ENCODE measurements around the gene PHLPP1. TPM values are rescaled to one million over a fixed set of nuclear protein-coding genes. Genes with fewer than 3 reads are reported as not detected.

Gene PHLPP1
- total and polyA plus RNA-seq, 2 of the 4 experiments (the other 2 are of a cell fraction): 3.3 to 3.6 TPM

DNA sequence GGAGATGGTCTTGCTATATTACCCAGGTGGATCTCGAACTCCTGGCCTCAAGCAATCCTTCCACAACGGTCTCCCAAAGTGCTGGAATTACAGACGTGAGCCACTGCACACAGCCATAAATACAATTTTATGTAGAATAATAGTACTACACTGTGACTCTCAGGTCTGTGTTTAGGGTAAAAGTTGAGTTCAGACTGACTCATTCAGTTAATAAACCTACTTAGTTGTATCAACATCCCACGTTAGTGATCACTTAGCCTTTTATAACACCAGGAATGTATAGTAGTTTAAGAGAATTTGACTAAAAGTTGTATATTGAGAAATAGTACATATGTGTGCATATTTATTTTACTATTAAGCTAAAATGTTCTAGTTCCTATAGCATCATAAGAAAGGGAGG is 237.5 kb downstream of the PHLPP1 start:
- Histone ChIP-seq H3K9ac (ENCODE audit: low read depth, low read length) (no peak overlapping the region), H2AK5ac (ENCODE audit: low read depth, low read length) (no peak overlapping the region), H2BK5ac (ENCODE audit: low read depth, low read length, poor library complexity, severe bottlenecking) (no peak overlapping the region), H3K23ac (ENCODE audit: low read depth, low read length) (no peak overlapping the region), H3K4me1 (ENCODE audit: control insufficient read depth, insufficient read depth, low read length) (peaks cover 4% of the 10 kb centered on the region), H3K27ac (ENCODE audit: insufficient read depth, low read length) (no peak overlapping the region), H2AFZ (replicated peaks; ENCODE audit: low read length, poor library complexity) (no peak overlapping the region), H4K8ac (ENCODE audit: low read depth in 2 of 2, low read length in 2 of 2) (no peak overlapping the region), H3K18ac (ENCODE audit: low read depth, low read length) (no peak overlapping the region), H4K5ac (ENCODE audit: low read depth, low read length) (no peak overlapping the region), H2AK9ac (replicated peaks; ENCODE audit: low read depth, low read length, poor library complexity) (no peak overlapping the region), H4K91ac (ENCODE audit: insufficient read depth, low read depth, low read length) (no peak overlapping the region), H3K4me2 (ENCODE audit: low read depth, low read length) (no peak overlapping the region), H2BK120ac (ENCODE audit: low read depth, low read length) (no peak overlapping the region), H3K4me3 (ENCODE audit: insufficient read depth, low read depth, low read length) (no peak overlapping the region), H3K9me3 (ENCODE audit: control insufficient read depth, insufficient read depth, low read length) (no peaks in the 10 kb centered on the region), H3K36me3 (ENCODE audit: control insufficient read depth, insufficient read depth, low read length) (no peaks in the 10 kb centered on the region), H3K79me1 (ENCODE audit: low read depth in 1 of 2, low read length in 2 of 2) (peaks cover 0 to 3% of the 10 kb centered on the region in 2 experiments; a peak in 1 of 4 replicates), H3K9me1 (ENCODE audit: insufficient read depth, low read length) (0 out of 2 replicates have a peak, but pooled peaks cover 7% of the 10 kb centered on the region), H2BK15ac (ENCODE audit: low read depth, low read length) (no peak overlapping the region), H3K4ac (ENCODE audit: low read depth, low read length) (no peak overlapping the region), H2BK20ac (ENCODE audit: low read depth, low read length) (no peak overlapping the region), H3K14ac (replicated peaks; ENCODE audit: low read depth, low read length) (no peak overlapping the region), H3K56ac (ENCODE audit: extremely low read depth, insufficient read depth, low read length) (no peak overlapping the region), H4K20me1 (ENCODE audit: insufficient read depth, low read length) (no peaks in the 10 kb centered on the region), H3K27me3 (ENCODE audit: control insufficient read depth, insufficient read depth, low read length) (no peaks in the 10 kb centered on the region)
- dilution Hi-C loops (cut with HindIII; ENCODE audit: low sequenced_read_pairs, unreplicated experiment) (no loop called here), intact Hi-C loops (cut with micrococcal nuclease) (no loop called here), in situ Hi-C loops (cut with MboI; ENCODE audit: low sequenced_read_pairs) (no loop called here)
- CTCF ChIA-PET: no interaction called here
- TF ChIP-seq MAFK (IDR thresholded peaks at IDR 0.05; ENCODE audit: low read depth, low read length) (no peak), BHLHE40 (IDR thresholded peaks at IDR 0.05; ENCODE audit: low read depth, low read length) (no peak), RAD21 (IDR thresholded peaks at IDR 0.05; ENCODE audit: low read length) (no peak), RCOR1 (IDR thresholded peaks at IDR 0.05; ENCODE audit: insufficient replicate concordance, low read length) (no peak), CHD1 (IDR thresholded peaks at IDR 0.05; ENCODE audit: low read depth, low read length) (no peak), POLR2A (IDR thresholded peaks at IDR 0.05; ENCODE audit: low read depth, low read length) (no peak), FOS (IDR thresholded peaks at IDR 0.05; ENCODE audit: low read depth, low read length) (no peak), MXI1 (IDR thresholded peaks at IDR 0.05; ENCODE audit: borderline replicate concordance, low read depth, low read length) (no peak), NFE2L2 (IDR thresholded peaks at IDR 0.05; ENCODE audit: low read depth, low read length) (no peak), SMC3 (IDR thresholded peaks at IDR 0.05; ENCODE audit: low read depth, low read length) (no peak), CEBPB (IDR thresholded peaks at IDR 0.05; ENCODE audit: low read depth, low read length) (no peak), RFX5 (IDR thresholded peaks at IDR 0.05; ENCODE audit: low read depth, low read length) (no peak), MAZ (IDR thresholded peaks at IDR 0.05; ENCODE audit: borderline replicate concordance, low read depth, low read length) (no peak)
- TF ChIP-seq, protein P1, sequence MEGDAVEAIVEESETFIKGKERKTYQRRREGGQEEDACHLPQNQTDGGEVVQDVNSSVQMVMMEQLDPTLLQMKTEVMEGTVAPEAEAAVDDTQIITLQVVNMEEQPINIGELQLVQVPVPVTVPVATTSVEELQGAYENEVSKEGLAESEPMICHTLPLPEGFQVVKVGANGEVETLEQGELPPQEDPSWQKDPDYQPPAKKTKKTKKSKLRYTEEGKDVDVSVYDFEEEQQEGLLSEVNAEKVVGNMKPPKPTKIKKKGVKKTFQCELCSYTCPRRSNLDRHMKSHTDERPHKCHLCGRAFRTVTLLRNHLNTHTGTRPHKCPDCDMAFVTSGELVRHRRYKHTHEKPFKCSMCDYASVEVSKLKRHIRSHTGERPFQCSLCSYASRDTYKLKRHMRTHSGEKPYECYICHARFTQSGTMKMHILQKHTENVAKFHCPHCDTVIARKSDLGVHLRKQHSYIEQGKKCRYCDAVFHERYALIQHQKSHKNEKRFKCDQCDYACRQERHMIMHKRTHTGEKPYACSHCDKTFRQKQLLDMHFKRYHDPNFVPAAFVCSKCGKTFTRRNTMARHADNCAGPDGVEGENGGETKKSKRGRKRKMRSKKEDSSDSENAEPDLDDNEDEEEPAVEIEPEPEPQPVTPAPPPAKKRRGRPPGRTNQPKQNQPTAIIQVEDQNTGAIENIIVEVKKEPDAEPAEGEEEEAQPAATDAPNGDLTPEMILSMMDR (conservative IDR thresholded peaks at IDR 0.05; ENCODE audit: low read depth, low read length): no peak
- TF ChIP-seq, protein P2, sequence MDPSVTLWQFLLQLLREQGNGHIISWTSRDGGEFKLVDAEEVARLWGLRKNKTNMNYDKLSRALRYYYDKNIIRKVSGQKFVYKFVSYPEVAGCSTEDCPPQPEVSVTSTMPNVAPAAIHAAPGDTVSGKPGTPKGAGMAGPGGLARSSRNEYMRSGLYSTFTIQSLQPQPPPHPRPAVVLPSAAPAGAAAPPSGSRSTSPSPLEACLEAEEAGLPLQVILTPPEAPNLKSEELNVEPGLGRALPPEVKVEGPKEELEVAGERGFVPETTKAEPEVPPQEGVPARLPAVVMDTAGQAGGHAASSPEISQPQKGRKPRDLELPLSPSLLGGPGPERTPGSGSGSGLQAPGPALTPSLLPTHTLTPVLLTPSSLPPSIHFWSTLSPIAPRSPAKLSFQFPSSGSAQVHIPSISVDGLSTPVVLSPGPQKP (IDR thresholded peaks at IDR 0.05; ENCODE audit: borderline replicate concordance, low read depth, low read length): no peak
- TF ChIP-seq, protein P3, sequence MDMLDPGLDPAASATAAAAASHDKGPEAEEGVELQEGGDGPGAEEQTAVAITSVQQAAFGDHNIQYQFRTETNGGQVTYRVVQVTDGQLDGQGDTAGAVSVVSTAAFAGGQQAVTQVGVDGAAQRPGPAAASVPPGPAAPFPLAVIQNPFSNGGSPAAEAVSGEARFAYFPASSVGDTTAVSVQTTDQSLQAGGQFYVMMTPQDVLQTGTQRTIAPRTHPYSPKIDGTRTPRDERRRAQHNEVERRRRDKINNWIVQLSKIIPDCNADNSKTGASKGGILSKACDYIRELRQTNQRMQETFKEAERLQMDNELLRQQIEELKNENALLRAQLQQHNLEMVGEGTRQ (IDR thresholded peaks at IDR 0.05; ENCODE audit: low read depth, low read length): no peak
- no TSS peak for BruUV-seq (replicated peaks)
- DNase-seq (peak; percentile 57), ATAC-seq (ENCODE audit: low read depth) (peak; percentile 71)
- POLR2A ChIA-PET (ENCODE audit: unreplicated experiment): no interaction called here
- WGBS, 2 experiments (ENCODE audit: extremely low coverage in 2 of 2, insufficient read length in 1 of 2): no CpG with 5 or more reads among the region's 4 CpGs

Data from IMR-90 (cell line).